Activated CD4-positive, alpha-beta T cell treated with anti-CD3 and anti-CD28 coated beads, Interleukin-2, Interleukin-4, amounts not matched to agents 100 ng/mL and 50 ng/mL, durations not matched to agents 16 hours and 8 hours (primary cell): ENCODE results near the gene CYSRT1.
"Not testable (repeated sequence)": the region's sequence is repeated elsewhere in the genome, so short reads cannot be mapped to it uniquely, and the experiment has no call there.

ENCODE experiments used
- DNase-seq: peaks from one replicate; pipeline ENCODE4 v3.0.0-alpha.2; 2020; ENCODE audit warnings: low spot score

CYSRT1 gene

GRCh38 chr9:137237759-137238726, 13.1 kb downstream of the CYSRT1 start:
- DNase-seq, result no peak

GRCh38 chr9:137239541-137240200, 14.7 kb downstream of the CYSRT1 start:
- DNase-seq, result not testable (repeated sequence)

GRCh38 chr9:137240318-137240840, 15.4 kb downstream of the CYSRT1 start:
- peak; percentile 64 for DNase-seq

- DNase-seq, result peak; percentile 99
These were observed 16.0 kb downstream of the CYSRT1 start, which contains the start of gene TUBB4B for GRCh38 chr9:137240841-137241489. Gene TUBB4B, plus strand, starts transcription at chr9:137241287. Its CDS starts 74 bp downstream, at chr9:137241361.

- peak; percentile 58 for DNase-seq
These were observed 16.7 kb downstream of the CYSRT1 start for GRCh38 chr9:137241490-137242268.

GRCh38 chr9:137242269-137243203, 17.6 kb downstream of the CYSRT1 start:
- DNase-seq, result no peak

- DNase-seq, result not testable (repeated sequence)
These were observed 18.3 kb downstream of the CYSRT1 start for GRCh38 chr9:137243266-137243625.

GRCh38 chr9:137243626-137244485, 18.9 kb downstream of the CYSRT1 start:
- no peak for DNase-seq

GRCh38 chr9:137244486-137245449, 19.8 kb downstream of the CYSRT1 start:
- DNase-seq, result no peak

GRCh38 chr9:137245450-137246421, 20.8 kb downstream of the CYSRT1 start:
- DNase-seq, result no peak

GRCh38 chr9:137247135-137247915, 22.4 kb downstream of the CYSRT1 start:
- DNase-seq, result no peak

- no peak for DNase-seq
These were observed 22.9 kb downstream of the CYSRT1 start for GRCh38 chr9:137247916-137248175.

GRCh38 chr9:137250329-137251193, 25.6 kb downstream of the CYSRT1 start:
- no peak for DNase-seq

- no peak for DNase-seq
These were observed 26.2 kb downstream of the CYSRT1 start, which contains the start of gene STPG3 for GRCh38 chr9:137251194-137251461. Gene STPG3, plus strand, starts transcription at chr9:137251286. Its CDS starts 1 bp downstream, at chr9:137251287.

GRCh38 chr9:137251490-137252268, 26.7 kb downstream of the CYSRT1 start:
- DNase-seq, result no peak
